ENCODE results near the gene BCL3. TPM values are rescaled to one million over a fixed set of nuclear protein-coding genes. Genes with fewer than 3 reads are reported as not detected.

BCL3 gene
- total RNA-seq, 6 experiments from 2014 or later = 24.1 to 95.6 (median 31.3) TPM

DNA sequence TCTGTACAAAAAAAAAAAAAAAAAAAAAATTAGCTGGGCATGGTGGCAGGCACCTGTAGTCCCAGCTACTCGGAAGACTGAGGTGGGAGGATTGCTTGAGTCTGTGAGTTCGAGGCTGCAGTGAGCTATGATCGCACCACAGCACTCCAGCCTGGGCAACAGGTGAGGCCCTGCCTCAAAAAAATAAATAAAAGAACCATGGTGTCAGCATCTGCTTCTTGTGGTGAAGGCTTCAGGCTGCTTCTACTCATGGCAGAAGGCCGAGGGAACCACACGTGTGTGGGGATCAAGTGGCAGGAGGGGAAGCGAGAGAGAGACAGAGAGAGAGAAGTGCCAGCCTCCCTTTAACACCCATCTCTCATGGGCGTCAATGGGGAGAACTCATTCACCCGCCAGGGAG is 13.5 kb downstream of the BCL3 start:
- H3K4me3 ChIP-seq = no peak overlapping the region
- no peak for DNase-seq
- no peak overlapping the region for H3K27ac ChIP-seq
- no peak for TF ChIP-seq CTCF (IDR thresholded peaks at IDR 0.05)
- no peak for TF ChIP-seq POLR2A (IDR thresholded peaks at IDR 0.05)
- intact Hi-C loops (cut with DNase I) = loop anchor here in 1 of 2 donors (10.0 kb wide), 1 partner anchor 187 kb away; no protein-coding TSS in a partner anchor
- H3K9me3 ChIP-seq = no peaks in the 10 kb centered on the region
- 80% methylated on average over 5 of the region's 8 CpGs for WGBS (ENCODE audit: insufficient coverage, low coverage, low lambda C conversion rate, missing lambda C conversion rate)
- peaks cover 0 to 6% (median 2%) of the 10 kb centered on the region in 4 donors for H3K4me1 ChIP-seq
- ATAC-seq = no peak
- no peaks in the 10 kb centered on the region for H3K27me3 ChIP-seq
- H3K36me3 ChIP-seq = peaks cover 0 to 35% (median 18%) of the 10 kb centered on the region in 4 donors

GRCh38 chr19:44765033-44765948 is 16.8 kb downstream of the BCL3 start:
- H3K27me3 ChIP-seq = no peaks in the 10 kb centered on the region
- WGBS (ENCODE audit: insufficient coverage, low coverage, low lambda C conversion rate, missing lambda C conversion rate) = 43% methylated on average over 17 of the region's 22 CpGs
- H3K4me1 ChIP-seq = peaks cover 0 to 6% (median 3%) of the 10 kb centered on the region in 4 donors
- no peaks in the 10 kb centered on the region for H3K9me3 ChIP-seq
- peak overlapping the region in 1 of 3 donors; percentile 37 for H3K27ac ChIP-seq
- intact Hi-C loops (cut with DNase I) = loop anchor here in 1 of 2 donors (10.0 kb wide), 1 partner anchor 190 kb away; no protein-coding TSS in a partner anchor
- ATAC-seq = peak; percentile 29 to 69 (median 58)
- DNase-seq = peak in 2 of 3 donors; percentile 78 to 80
- no peak overlapping the region for H3K4me3 ChIP-seq
- H3K36me3 ChIP-seq = peaks cover 0 to 7% (median 1%) of the 10 kb centered on the region in 4 donors
- TF ChIP-seq CTCF (IDR thresholded peaks at IDR 0.05) (no peak), POLR2A (IDR thresholded peaks at IDR 0.05) (no peak)

DNA sequence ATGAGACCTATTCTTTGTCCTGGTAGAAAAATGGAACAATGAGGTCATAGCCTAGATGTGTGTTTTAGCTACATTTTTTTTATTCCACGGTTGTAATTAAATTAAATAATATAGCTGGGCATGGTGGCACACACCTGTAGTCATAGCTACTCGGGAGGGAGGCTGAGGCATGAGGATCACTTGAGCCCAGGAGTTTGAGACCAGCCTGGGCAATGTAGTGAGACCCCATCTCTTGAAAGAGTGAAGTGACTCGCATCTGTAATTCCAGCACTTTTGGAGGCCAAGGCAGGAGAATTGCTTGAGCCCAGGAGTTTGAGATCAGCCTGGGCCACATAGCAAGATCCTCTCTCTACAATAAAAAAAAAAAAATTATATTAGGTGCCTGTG is 17.4 kb downstream of the BCL3 start:
- 81% methylated on average over 3 of the region's 3 CpGs for WGBS (ENCODE audit: insufficient coverage, low coverage, low lambda C conversion rate, missing lambda C conversion rate)
- H3K4me1 ChIP-seq = peaks cover 0 to 6% (median 4%) of the 10 kb centered on the region in 4 donors
- H3K36me3 ChIP-seq = peaks cover 0 to under 1% (median 0%) of the 10 kb centered on the region in 4 donors
- H3K9me3 ChIP-seq = no peaks in the 10 kb centered on the region
- TF ChIP-seq POLR2A (IDR thresholded peaks at IDR 0.05) (no peak), CTCF (IDR thresholded peaks at IDR 0.05) (no peak)
- intact Hi-C loops (cut with DNase I) = loop anchor here in 1 of 2 donors (10.0 kb wide), 1 partner anchor 191 kb away; no protein-coding TSS in a partner anchor
- H3K4me3 ChIP-seq = no peak overlapping the region
- H3K27ac ChIP-seq = peak overlapping the region in 1 of 3 donors; percentile 37
- DNase-seq (no peak), ATAC-seq (no peak)
- H3K27me3 ChIP-seq = no peaks in the 10 kb centered on the region

DNA sequence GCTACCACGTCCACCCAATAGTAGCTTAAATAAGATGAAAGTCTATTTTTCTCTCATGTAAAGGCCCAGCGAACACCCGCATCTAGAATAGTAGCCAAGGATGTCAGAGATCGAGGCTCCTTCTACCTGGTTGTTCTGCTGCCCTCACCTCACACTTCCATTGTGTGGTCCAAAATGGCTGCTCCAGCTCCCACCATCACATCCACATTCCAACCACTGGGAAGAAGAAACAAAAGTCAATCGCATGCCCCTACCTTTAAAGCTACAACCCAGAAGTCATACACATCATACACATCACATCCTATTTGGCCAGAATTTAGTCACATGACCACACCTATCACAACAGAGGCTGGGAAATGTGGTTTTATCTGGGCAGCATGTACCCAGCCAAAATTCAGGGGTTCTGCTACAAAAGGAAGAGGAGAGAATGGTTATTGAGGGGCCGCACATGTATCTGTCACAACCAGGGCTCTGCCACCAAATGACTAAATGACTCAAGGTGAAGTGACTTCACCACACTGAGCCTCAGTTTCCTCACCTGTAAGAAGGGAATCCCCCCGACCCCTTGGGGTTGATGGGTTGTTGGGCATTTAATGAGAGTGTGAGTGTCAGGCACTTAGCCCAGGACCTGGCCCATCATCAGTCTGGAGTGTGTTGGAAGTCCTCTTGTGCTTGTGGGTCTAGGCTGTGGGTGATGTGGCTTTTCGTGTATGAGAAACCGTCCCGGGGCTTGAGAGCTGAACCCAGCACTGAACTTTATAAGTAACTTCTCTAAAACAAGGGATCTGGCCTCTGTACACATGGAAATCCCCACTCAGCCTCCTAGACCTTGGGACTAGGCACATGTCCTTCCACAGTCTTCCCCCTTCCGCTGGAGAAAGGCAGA is 19.0 kb downstream of the BCL3 start:
- H3K4me1 ChIP-seq = peaks cover 0 to 6% (median 4%) of the 10 kb centered on the region in 4 donors
- no peak for ATAC-seq
- H3K36me3 ChIP-seq = no peaks in the 10 kb centered on the region
- TF ChIP-seq CTCF (IDR thresholded peaks at IDR 0.05) (no peak), POLR2A (IDR thresholded peaks at IDR 0.05) (no peak)
- 69% methylated on average over 9 of the region's 11 CpGs for WGBS (ENCODE audit: insufficient coverage, low coverage, low lambda C conversion rate, missing lambda C conversion rate)
- H3K27ac ChIP-seq = no peak overlapping the region
- H3K4me3 ChIP-seq = no peak overlapping the region
- no peak for DNase-seq
- no peaks in the 10 kb centered on the region for H3K27me3 ChIP-seq
- H3K9me3 ChIP-seq = no peaks in the 10 kb centered on the region
- intact Hi-C loops (cut with DNase I) = loop anchor here in 1 of 2 donors (10.0 kb wide), 1 partner anchor 193 kb away; no protein-coding TSS in a partner anchor
